SK-N-SH (cell line): ENCODE data around the gene NPM1. TPM values are rescaled to one million over a fixed set of nuclear protein-coding genes. Genes with fewer than 3 reads are reported as not detected.

Experiments
- CTCF ChIA-PET: fragments of 300-600, 350-600 bp; formaldehyde crosslinking; extraction: SDS; loops from one replicate; lab custom pipeline; 2021; lab: Yijun Ruan, JAX
- POLR2A ChIA-PET: fragments of 350-600 bp; sonication (Branson Sonifier 250); formaldehyde crosslinking; extraction: SDS; loops from one replicate; lab custom pipeline; 2020; ENCODE audit warnings: antibody characterized with exemption, inconsistent platforms; lab: Yijun Ruan, JAX
- DNase-seq: peaks from one replicate; pipeline ENCODE4 v3.0.0; 2012
- H2AFZ ChIP-seq: fragments of 200-600 bp; sonication (generic); 2 replicates; pipeline ENCODE4 v1.8.1; 2016; ENCODE audit warnings: antibody characterized with exemption, mild to moderate bottlenecking, low read depth
- H3F3A ChIP-seq: fragments of 200-600 bp; sonication (generic); replicated peaks from 2 replicates; pipeline ENCODE3; 2016; ENCODE audit warnings: antibody characterized with exemption, mild to moderate bottlenecking; ENCODE audit not compliant: insufficient read depth
- H3K27ac ChIP-seq, 2 experiments: fragments of 200-500 bp in 1 of 2; fragments of 200-600 bp in 1 of 2; sonication (Bioruptor generic) in 1 of 2; sonication (generic), shearing (Covaris generic) in 1 of 2; 2 replicates each; pipeline versions ENCODE4 v1.5.1 to v1.6.1; 2014 to 2016; ENCODE audit warnings: low read depth in 2 of 2, inconsistent platforms in 1 of 2, low read length in 1 of 2, mild to moderate bottlenecking in 1 of 2, mixed read lengths in 1 of 2
- H3K27me3 ChIP-seq: fragments of 200-600 bp; sonication (generic), shearing (Covaris generic); 2 replicates; pipeline ENCODE4 v1.6.1; 2016; ENCODE audit warnings: mixed run types; ENCODE audit not compliant: insufficient read depth
- H3K36me3 ChIP-seq, 2 experiments: fragments of 200-500 bp in 1 of 2; fragments of 200-600 bp in 1 of 2; sonication (Bioruptor generic) in 1 of 2; sonication (generic) in 1 of 2; replicated peaks in 1 of 2; 2 replicates each; pipeline versions ENCODE3 to v1.5.1; 2014 to 2016; ENCODE audit warnings: low read length in 1 of 2, mild to moderate bottlenecking in 1 of 2; ENCODE audit not compliant: insufficient read depth in 2 of 2, control insufficient read depth in 1 of 2
- H3K4me1 ChIP-seq, 2 experiments: fragments of 200-500 bp in 1 of 2; fragments of 200-600 bp in 1 of 2; sonication (Bioruptor generic) in 1 of 2; sonication (generic), shearing (Covaris generic) in 1 of 2; 2 replicates each; pipeline versions ENCODE4 v1.5.1 to v1.6.1; 2014 to 2016; ENCODE audit warnings: low read depth in 1 of 2, low read length in 1 of 2, mixed run types in 1 of 2; ENCODE audit not compliant: insufficient read depth in 2 of 2, control insufficient read depth in 1 of 2
- H3K4me2 ChIP-seq: fragments of 200-600 bp; sonication (generic), shearing (Covaris generic); 2 replicates; pipeline ENCODE4 v1.6.1; 2017; ENCODE audit warnings: mixed run types
- H3K4me3 ChIP-seq, 2 experiments: fragments of 200-500 bp in 1 of 2; fragments of 200-600 bp in 1 of 2; sonication (Bioruptor generic) in 1 of 2; sonication (generic), shearing (Covaris generic) in 1 of 2; 2 replicates each; pipeline versions ENCODE4 v1.5.1 to v1.8.1; 2014 to 2016; ENCODE audit warnings: low read depth in 2 of 2, inconsistent platforms in 1 of 2, low read length in 1 of 2, mild to moderate bottlenecking in 1 of 2, mixed read lengths in 1 of 2, moderate library complexity in 1 of 2
- H3K79me2 ChIP-seq: fragments of 200-600 bp; sonication (generic); 2 replicates; pipeline ENCODE4 v1.8.1; 2017; ENCODE audit warnings: mild to moderate bottlenecking; ENCODE audit not compliant: insufficient read depth
- H3K9ac ChIP-seq: fragments of 200-600 bp; sonication (generic); 2 replicates; pipeline ENCODE4 v1.6.1; 2017; ENCODE audit warnings: mixed run types
- H3K9me2 ChIP-seq: fragments of 200-600 bp; sonication (generic); 2 replicates; pipeline ENCODE4 v1.6.1; 2017; ENCODE audit warnings: mixed run types
- H3K9me3 ChIP-seq: fragments of 200-600 bp; sonication (generic); 2 replicates; pipeline ENCODE4 v1.6.1; 2017; ENCODE audit warnings: mixed run types, mild to moderate bottlenecking, moderate library complexity
- H4K20me1 ChIP-seq: fragments of 200-600 bp; sonication (generic); 2 replicates; pipeline ENCODE4 v1.6.1; 2017; ENCODE audit warnings: mild to moderate bottlenecking, mixed run types; ENCODE audit not compliant: insufficient read depth
- CHD2 ChIP-seq: fragments of 150-350 bp; IDR thresholded peaks from 2 replicates; pipeline ENCODE4 v1.6.1; 2018; ENCODE audit warnings: low read length; ENCODE audit not compliant: partially characterized antibody
- CTCF ChIP-seq: fragments of 200-600 bp; sonication (generic); IDR thresholded peaks from 2 replicates; pipeline ENCODE4 v1.6.1; 2017; ENCODE audit warnings: antibody characterized with exemption, mild to moderate bottlenecking, moderate library complexity
- EZH2phosphoT487 ChIP-seq: fragments of 200-600 bp; sonication (generic); IDR thresholded peaks from 2 replicates; pipeline ENCODE4 v1.6.1; 2017; ENCODE audit warnings: low read depth, mixed run types, mild to moderate bottlenecking, antibody characterized with exemption, moderate library complexity, borderline replicate concordance
- GABPA ChIP-seq: IDR thresholded peaks from 2 replicates; pipeline ENCODE4 v1.4.0; 2012; ENCODE audit warnings: low read depth, mild to moderate bottlenecking
- GATA2 ChIP-seq: sonication (generic); formaldehyde crosslinking; IDR thresholded peaks from 2 replicates; pipeline ENCODE4 v1.5.0; 2020; ENCODE audit warnings: mild to moderate bottlenecking, missing genetic modification reagents
- JUND ChIP-seq: IDR thresholded peaks from 2 replicates; pipeline ENCODE4 v1.4.0; 2012
- MEF2A ChIP-seq: IDR thresholded peaks from 2 replicates; pipeline ENCODE4 v1.4.0; 2012; ENCODE audit warnings: low read depth, borderline replicate concordance
- MXI1 ChIP-seq: IDR thresholded peaks from 2 replicates; pipeline ENCODE4 v1.6.1; 2012; ENCODE audit warnings: mild to moderate bottlenecking, low read depth, low read length, improper control_type of control experiment
- NFIC ChIP-seq: IDR thresholded peaks from 2 replicates; pipeline ENCODE4 v1.4.0; 2012; ENCODE audit warnings: borderline replicate concordance
- NRF1 ChIP-seq: IDR thresholded peaks from 2 replicates; pipeline ENCODE4 v1.6.1; 2012; ENCODE audit warnings: low read depth, mild to moderate bottlenecking, low read length
- POLR2AphosphoS5 ChIP-seq: IDR thresholded peaks from 2 replicates; pipeline ENCODE4 v1.6.1; 2012; ENCODE audit warnings: low read depth, low read length
- RCOR1 ChIP-seq: fragments of 150-350 bp; IDR thresholded peaks from 2 replicates; pipeline ENCODE4 v1.6.1; 2017; ENCODE audit warnings: antibody characterized with exemption, low read length
- RFX5 ChIP-seq: IDR thresholded peaks from 2 replicates; pipeline ENCODE4 v1.6.1; 2012; ENCODE audit warnings: mild to moderate bottlenecking, improper control_type of control experiment, low read length
- RXRA ChIP-seq: IDR thresholded peaks from 2 replicates; pipeline ENCODE4 v1.4.0; 2012; ENCODE audit warnings: low read depth, mild to moderate bottlenecking, borderline replicate concordance
- SMC3 ChIP-seq: IDR thresholded peaks from 2 replicates; pipeline ENCODE4 v1.6.1; 2012; ENCODE audit warnings: low read depth, low read length, improper control_type of control experiment
- USF1 ChIP-seq: IDR thresholded peaks from 2 replicates; pipeline ENCODE4 v1.4.0; 2012; ENCODE audit warnings: low read depth, borderline replicate concordance
- WGBS: methylation state at CpG from one replicate; pipeline ENCODE4 v1.1.6; 2017; ENCODE audit warnings: low lambda C conversion rate; 5-methylcytosine and 5-hydroxymethylcytosine counted together
- polyA plus RNA-seq, 3 experiments: library from polyadenylated mRNA; depleted of rRNA; stranded (reverse); fragments of >200 nt; gene quantifications; 2 replicates each; pipeline ENCODE4 v1.2.3, GENCODE V29; 2012
- TF ChIP-seq, protein P1 (sequence below): IDR thresholded peaks from 2 replicates; pipeline ENCODE4; 2012
- TF ChIP-seq, protein P2 (sequence below): IDR thresholded peaks from 2 replicates; pipeline ENCODE4 v1.4.0; 2012; ENCODE audit warnings: low read depth

The NPM1 gene
- polyA plus RNA-seq, 1 of the 3 experiments (the other 2 are of a cell fraction), result 4,764 TPM

DNA sequence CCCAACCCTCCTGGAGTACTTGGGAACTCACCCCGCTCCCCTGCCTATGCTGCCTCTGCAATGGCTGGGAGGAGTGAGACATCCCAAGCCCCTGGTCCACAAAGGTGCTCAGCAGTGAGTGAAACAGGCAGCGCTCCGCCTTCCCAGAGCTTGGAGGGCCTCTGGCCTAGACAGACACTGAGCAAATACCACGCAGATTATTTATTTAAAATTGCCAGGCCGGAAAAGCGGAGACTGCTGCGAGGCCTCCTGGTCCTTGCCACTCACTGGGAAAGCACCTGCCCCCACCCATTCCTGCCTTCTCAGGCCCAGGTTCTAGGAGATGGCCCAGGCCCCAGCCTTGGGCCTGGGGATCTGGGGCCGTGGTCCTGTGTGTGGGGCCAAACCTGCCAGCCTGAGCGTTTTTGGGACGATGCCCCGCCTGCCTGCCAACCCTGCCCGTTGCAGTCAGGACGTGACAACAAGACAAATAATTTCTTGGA lies 49.2 kb downstream of the NPM1 start:
- H4K20me1 ChIP-seq, result no peaks in the 10 kb centered on the region
- no peak for DNase-seq
- H3K36me3 ChIP-seq, result no peaks in the 10 kb centered on the region
- no peaks in the 10 kb centered on the region for H3K9me3 ChIP-seq
- no peak overlapping the region; a peak in 1 of 4 replicates for H3K27ac ChIP-seq
- H3K27me3 ChIP-seq, result no peaks in the 10 kb centered on the region
- H3K4me2 ChIP-seq, result no peak overlapping the region
- no peak overlapping the region for H3K4me3 ChIP-seq
- H3K4me1 ChIP-seq, result peaks cover 0 to 13% of the 10 kb centered on the region in 2 experiments; a peak in 1 of 4 replicates
- no peak overlapping the region for H2AFZ ChIP-seq
- ChIA-PET POLR2A (no interaction called here), CTCF (interaction anchor here (0.8 to 3.0 kb wide), 3 partner anchors 18 to 475 kb away, joined by 3 to 19 read pairs (median 4); partner anchors contain the start of gene FGF18)
- H3K9me2 ChIP-seq, result no peaks in the 10 kb centered on the region
- H3K9ac ChIP-seq, result no peak overlapping the region
- H3K79me2 ChIP-seq, result no peaks in the 10 kb centered on the region
- TF ChIP-seq MEF2A (no peak), CTCF (no peak), RFX5 (no peak), JUND (no peak), EZH2phosphoT487 (no peak), POLR2AphosphoS5 (no peak), CHD2 (no peak), GATA2 (CRISPR knock-in tag) (no peak), MXI1 (no peak)
- TF ChIP-seq, protein P1, sequence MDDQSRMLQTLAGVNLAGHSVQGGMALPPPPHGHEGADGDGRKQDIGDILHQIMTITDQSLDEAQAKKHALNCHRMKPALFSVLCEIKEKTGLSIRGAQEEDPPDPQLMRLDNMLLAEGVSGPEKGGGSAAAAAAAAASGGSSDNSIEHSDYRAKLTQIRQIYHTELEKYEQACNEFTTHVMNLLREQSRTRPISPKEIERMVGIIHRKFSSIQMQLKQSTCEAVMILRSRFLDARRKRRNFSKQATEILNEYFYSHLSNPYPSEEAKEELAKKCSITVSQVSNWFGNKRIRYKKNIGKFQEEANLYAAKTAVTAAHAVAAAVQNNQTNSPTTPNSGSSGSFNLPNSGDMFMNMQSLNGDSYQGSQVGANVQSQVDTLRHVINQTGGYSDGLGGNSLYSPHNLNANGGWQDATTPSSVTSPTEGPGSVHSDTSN, result no peak
- TF ChIP-seq, protein P2, sequence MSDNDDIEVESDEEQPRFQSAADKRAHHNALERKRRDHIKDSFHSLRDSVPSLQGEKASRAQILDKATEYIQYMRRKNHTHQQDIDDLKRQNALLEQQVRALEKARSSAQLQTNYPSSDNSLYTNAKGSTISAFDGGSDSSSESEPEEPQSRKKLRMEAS, result no peak
- 87% methylated on average over 12 of the region's 13 CpGs for WGBS
- H3F3A ChIP-seq, result no peaks in the 10 kb centered on the region

DNA sequence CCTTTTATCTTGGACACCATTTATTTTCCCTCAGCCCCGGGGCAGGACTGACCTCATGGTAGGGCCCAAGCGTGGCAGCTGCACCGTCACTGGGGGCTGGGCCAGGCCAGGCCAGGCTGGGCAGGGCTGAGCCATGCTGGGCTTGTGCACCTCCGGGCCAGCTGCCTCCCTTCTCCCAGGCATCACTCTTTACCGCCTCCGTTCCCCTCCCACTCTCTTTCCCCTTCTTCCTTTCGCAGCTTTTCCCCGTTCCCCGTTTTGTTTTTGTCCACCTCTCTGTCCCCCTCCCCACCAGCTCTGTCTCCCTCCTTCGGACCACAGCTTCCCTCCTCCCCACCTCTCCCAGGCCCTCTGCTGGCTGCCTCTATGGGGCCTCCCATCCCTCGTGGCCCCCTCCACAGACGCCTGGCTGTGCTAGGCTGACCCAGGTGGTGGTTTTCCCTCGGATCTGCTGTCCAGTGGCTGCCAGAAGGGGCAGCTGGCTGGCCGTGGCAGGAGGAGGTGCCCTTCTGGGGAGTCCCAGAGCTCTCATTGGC lies 49.7 kb downstream of the NPM1 start:
- H3K4me2 ChIP-seq, result no peak overlapping the region
- no peaks in the 10 kb centered on the region for H3K36me3 ChIP-seq
- no peaks in the 10 kb centered on the region for H3K9me2 ChIP-seq
- ChIA-PET CTCF (interaction anchor here (0.8 to 3.0 kb wide), 3 partner anchors 18 to 474 kb away, joined by 3 to 19 read pairs (median 4); partner anchors contain the start of gene FGF18), POLR2A (no interaction called here)
- H3K27me3 ChIP-seq, result no peaks in the 10 kb centered on the region
- H3K4me3 ChIP-seq, result no peak overlapping the region
- H3K27ac ChIP-seq, result no peak overlapping the region
- H4K20me1 ChIP-seq, result no peaks in the 10 kb centered on the region
- no peak for TF ChIP-seq JUND
- no peak for TF ChIP-seq NFIC
- no peak for TF ChIP-seq GABPA
- TF ChIP-seq NRF1, result no peak
- TF ChIP-seq, protein P2, result no peak
- no peak for TF ChIP-seq RCOR1
- no peak for TF ChIP-seq USF1
- TF ChIP-seq CTCF, result no peak
- no peak for TF ChIP-seq MXI1
- no peak for TF ChIP-seq RXRA
- no peak for TF ChIP-seq SMC3
- H3K9me3 ChIP-seq, result no peaks in the 10 kb centered on the region
- no peak overlapping the region for H3K9ac ChIP-seq
- 78% methylated on average over 11 of the region's 14 CpGs for WGBS
- H3K79me2 ChIP-seq, result no peaks in the 10 kb centered on the region
- H3F3A ChIP-seq, result no peaks in the 10 kb centered on the region
- peak; percentile 56 for DNase-seq
- peaks cover 0 to 13% of the 10 kb centered on the region in 2 experiments; a peak in 1 of 4 replicates for H3K4me1 ChIP-seq
- no peak overlapping the region for H2AFZ ChIP-seq
